Uterus (tissue), 2 donors: ENCODE results near the gene CAMK2A.

Source experiments
- POLR2A ChIP-seq, 2 donors: fragments of 450-650 bp; IDR thresholded peaks; one replicate each; pipeline ENCODE4 v1.6.1; 2016; ENCODE audit warnings: antibody characterized with exemption in 2 of 2, mild to moderate bottlenecking in 1 of 2, moderate library complexity in 1 of 2
- TF ChIP-seq, protein P1 (sequence below), 4 experiments: fragments of 200-600 bp in 2 of 4; fragments of 450-650 bp in 2 of 4; sonication (generic) in 2 of 4; IDR thresholded peaks; one replicate each; pipeline ENCODE4 v1.5.1; 2016 to 2019; ENCODE audit warnings: antibody characterized with exemption in 4 of 4, mild to moderate bottlenecking in 2 of 4, moderate library complexity in 1 of 4

DNA sequence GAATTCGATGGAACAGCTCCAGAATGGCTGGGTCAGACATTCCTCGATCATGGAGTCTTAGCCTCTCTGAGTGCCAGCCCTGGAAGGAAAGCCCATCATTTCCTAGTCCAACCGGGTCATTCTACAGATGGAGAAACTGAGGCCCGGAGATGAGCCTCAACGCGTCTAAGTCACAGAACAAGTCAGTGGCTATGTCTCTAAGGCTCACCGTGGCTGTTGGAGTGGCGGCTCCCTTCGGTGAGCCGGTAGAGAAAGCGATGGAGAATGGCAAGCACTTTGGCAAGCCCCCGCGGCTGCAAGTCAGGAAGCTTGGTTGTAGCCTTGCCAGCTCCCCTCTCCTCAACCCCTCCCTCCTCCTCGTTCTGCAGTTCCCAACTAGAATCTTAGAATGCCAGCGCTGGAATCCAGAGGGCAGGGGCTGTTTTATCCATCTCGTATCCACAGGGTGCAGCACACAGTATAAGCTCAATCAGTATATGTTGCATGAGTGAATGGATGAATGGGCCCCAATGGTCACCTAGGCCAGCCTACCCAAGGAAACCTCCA is 13.6 kb upstream of the CAMK2A start:
- TF ChIP-seq, protein P1, sequence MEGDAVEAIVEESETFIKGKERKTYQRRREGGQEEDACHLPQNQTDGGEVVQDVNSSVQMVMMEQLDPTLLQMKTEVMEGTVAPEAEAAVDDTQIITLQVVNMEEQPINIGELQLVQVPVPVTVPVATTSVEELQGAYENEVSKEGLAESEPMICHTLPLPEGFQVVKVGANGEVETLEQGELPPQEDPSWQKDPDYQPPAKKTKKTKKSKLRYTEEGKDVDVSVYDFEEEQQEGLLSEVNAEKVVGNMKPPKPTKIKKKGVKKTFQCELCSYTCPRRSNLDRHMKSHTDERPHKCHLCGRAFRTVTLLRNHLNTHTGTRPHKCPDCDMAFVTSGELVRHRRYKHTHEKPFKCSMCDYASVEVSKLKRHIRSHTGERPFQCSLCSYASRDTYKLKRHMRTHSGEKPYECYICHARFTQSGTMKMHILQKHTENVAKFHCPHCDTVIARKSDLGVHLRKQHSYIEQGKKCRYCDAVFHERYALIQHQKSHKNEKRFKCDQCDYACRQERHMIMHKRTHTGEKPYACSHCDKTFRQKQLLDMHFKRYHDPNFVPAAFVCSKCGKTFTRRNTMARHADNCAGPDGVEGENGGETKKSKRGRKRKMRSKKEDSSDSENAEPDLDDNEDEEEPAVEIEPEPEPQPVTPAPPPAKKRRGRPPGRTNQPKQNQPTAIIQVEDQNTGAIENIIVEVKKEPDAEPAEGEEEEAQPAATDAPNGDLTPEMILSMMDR (IDR thresholded peaks at IDR 0.05) = no peak
- TF ChIP-seq POLR2A (IDR thresholded peaks at IDR 0.05) = no peak
